DMS53 treated with DMSO at 0.1 percent for 48 hours (cell line): ENCODE measurements around the gene SPAG7.
A peak's percentile ranks its signal among the peaks of the same experiment; 100 is the strongest.

Experiments used
- DNase-seq: peaks from one replicate; lab custom pipeline; 2025; ENCODE audit not compliant: unreplicated experiment; lab: John Stamatoyannopoulos, UW

The SPAG7 gene

GRCh38 chr17:4967539-4968485 is at the start of gene SPAG7:
Gene SPAG7 (minus strand): TSS chr17:4967817. CDS start chr17:4967804, 13 bp downstream.
- peak; percentile 83 for DNase-seq

DNA sequence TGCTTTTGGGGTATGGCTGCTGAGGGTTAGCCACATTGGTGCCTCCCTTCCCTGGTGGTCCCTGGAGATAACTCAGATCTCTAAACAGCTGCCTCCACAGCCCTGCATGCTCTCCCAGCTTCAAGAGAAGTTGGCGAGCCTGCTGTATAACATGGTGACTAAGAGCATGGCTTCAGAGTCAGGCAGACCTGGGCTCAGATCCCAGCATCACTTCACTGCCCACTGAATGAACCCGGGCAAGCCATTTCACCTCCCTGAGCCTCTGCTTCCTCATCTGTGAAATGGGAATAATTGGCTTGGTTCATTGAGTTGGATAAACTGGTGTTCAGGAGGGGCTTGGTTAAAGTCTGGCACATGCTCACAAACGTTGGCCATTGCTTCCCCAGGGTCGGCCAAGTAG is 46.7 kb upstream of the SPAG7 start:
- no peak for DNase-seq

DNA sequence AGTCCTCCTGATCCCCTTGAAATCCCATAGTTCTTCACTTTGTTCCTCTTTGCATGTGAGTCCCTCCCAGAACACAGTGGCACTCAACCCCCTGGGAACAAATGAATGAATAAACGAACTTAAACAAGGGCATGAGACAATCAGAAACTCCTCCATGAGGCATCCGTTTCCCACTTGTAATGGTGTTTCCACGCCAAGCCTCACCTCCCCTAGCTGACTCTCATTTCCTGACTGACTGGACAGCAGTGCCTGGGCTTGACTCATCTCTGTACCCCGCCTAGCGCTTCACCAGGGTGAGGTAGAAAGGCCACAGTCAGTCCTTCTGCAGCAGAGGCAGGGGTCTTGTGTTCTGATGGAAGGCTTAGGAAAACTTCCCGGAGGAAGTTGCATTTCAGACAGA is 44.3 kb upstream of the SPAG7 start:
- no peak for DNase-seq

- no peak for DNase-seq
Measured at GRCh38 chr17:5003214-5003867, 35.7 kb upstream of the SPAG7 start.

GRCh38 chr17:5002121-5002788 is 34.6 kb upstream of the SPAG7 start:
- DNase-seq, result no peak

DNA sequence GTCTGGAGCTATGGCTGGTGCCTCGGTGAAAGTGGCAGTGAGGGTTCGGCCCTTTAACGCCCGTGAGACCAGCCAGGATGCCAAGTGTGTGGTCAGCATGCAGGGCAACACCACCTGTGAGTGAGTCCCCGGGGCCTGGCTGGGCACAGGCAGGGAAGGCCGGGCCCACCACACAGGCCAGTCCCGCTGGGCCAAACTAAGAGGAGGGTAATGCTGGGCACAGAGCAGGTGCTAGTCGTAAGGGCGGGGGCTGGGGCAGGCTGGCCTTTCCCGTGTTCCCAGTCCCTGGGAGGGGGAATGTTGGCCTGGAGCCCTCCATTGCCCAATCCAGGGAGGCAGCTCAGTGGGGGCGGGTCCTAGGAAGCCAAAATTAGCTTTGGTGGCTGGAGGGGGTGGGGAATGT is 32.6 kb upstream of the SPAG7 start:
- no peak for DNase-seq

DNA sequence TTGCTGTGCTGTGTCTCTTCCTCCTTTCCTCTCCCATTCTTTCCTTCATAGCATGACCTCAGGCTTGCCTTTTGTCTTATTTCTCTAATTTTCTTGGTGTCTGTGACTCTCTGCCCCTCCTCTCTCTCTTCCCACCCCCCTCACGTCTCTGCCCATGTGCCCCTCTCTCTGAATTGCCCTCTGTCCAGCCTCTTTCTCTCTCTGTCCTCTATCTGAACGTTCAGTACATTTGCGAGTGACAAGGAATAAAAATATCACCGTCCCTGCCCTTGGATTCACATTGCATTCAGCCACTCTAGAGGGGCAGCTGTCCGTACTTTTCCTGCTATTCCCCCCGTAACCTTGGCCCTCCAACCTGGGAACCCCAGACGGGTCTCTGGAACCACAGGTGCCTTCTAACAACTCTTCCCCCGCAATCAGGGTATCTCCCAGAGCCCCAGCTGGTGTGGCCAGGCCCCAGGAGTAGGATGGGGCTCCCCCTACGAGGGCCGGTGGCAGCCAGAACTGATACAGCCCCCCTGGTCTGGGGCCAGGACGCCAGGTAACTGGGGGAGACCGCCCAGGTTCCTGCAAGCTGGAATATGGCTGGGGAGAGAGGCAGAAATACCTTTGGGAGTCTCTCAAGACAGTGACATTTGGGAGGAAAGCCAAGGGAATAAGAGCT is 31.9 kb upstream of the SPAG7 start:
- no peak for DNase-seq

DNA sequence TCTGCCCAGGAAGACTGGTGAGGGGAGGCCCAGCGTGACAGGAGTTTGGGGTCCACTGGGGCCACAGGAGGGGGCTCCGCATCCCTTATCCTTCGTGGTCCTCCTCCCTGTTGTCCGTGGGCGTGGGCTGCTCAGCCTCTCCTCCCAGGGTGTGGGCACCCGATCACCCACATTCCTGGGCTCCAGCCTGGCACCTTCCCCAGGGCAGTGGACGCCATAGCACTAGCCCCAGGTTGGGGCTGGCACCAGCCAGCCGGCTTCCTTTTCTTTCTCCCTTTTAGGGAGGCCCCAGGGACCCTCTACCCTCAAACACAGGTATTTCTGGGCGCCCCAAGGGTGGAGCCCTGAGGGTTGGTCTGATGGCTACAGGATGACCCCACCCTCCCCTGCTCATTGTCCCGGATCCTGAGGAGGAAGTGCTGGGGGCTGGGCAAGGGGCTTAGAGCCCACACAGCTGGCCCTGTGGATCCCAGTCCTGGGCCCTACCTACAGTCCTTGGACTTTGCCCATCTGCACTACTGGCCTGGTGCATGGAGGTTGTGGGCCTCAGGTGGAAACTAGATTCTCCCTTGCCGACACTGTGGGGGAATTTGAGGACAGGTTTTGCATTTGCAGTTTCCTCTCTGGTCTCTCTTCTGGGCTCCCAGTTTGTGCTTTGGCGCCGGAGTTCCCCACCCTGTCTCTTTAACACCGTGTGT is 31.3 kb upstream of the SPAG7 start:
- DNase-seq, result no peak

DNA sequence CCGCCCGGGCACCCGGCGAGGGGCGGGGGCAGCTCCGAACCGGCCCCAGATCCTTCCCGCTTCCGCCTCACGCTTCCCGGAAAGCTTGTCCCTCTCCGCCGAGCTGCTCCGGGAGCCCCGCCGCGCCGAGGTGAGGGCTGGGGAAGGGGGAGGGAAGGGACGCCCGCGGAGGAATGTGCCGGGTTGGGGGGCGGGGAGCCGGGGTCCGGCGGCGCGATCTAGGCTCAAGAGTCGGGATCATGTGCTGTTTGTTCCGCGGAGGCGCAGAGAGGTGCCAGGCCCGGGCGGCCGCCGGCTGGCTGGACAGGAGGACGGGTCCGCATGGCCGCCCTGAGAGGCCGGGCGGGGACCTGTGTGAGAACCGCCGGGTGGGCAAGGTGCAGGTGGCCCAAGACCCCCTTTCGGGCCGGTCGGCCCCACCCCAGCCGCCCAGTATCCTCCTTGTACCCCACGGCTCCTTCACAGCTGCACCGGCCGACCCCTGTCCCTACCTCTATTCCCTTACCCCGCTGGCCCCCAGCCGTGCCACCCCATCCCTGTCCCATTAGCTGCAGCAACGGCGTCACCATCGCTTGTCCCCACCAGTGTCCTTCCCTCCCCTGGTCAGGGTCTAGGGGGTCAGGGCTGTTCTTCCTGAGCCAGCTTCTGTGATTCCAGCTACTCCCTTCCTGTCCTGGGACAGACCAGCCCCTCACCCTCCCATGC is 30.6 kb upstream of the SPAG7 start:
- DNase-seq, result no peak

GRCh38 chr17:4997302-4998026 is 29.8 kb upstream of the SPAG7 start, which contains the start of the genes INCA1 and KIF1C:
Gene INCA1 (minus strand): TSS chr17:4997522. CDS start chr17:4994437, 3,085 bp downstream.
Gene KIF1C (plus strand): TSS chr17:4997950. CDS start chr17:5000247, 2,297 bp downstream.
- peak; percentile 49 for DNase-seq

- no peak for DNase-seq
Measured at GRCh38 chr17:4994081-4994595, 26.5 kb upstream of the SPAG7 start.

- no peak for DNase-seq
Measured at GRCh38 chr17:4987767-4988567, 20.4 kb upstream of the SPAG7 start.

DNA sequence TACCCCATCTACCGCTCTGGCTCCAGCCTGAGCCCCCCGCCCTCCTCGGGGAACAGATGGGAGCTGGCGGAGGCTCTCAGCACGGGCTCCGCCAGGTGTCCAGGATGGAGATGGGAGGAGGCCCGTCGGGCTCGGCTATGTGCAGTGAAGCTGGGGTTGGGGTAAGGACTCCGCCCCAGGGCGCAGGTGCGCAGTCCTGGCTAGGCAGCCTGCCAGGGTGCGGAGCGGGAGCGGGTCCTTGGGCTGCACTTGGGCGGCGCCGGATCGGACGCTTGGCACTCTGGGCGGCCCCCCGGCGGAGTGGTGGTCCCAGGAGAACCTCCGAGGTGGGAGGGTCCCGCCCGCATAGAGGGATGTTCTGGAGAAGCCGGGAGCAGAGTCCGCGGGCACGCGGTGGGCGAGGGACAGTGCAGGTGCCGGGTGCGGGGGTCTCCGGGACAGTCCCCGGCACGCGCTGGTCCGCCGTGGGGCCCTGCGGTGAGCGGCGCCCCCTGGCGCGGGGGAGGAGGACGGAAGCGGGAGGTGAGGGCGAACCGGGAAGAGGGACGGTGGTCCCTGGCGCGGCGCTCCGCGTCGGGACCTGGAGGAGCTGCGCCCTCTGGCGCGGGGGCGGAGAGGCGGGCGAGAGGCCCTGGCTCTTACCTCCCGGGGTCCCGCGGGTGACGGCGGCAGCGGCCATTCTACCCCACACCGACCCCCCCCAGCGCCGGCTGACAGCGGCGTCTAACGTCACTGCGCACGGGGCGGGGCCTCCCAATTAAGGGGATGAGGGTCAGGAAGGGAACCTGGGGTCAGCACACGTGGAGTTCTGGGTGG is 19.5 kb upstream of the SPAG7 start, which contains the start of gene CAMTA2:
CAMTA2 (minus strand) TSS at position 725 of the 816 bp plus-strand sequence. CDS start 1,453 bp downstream, outside the sequence.
- DNase-seq, result peak; percentile 47

- DNase-seq, result no peak
Measured at GRCh38 chr17:4986403-4986802, 18.8 kb upstream of the SPAG7 start.

- DNase-seq, result no peak
Measured at GRCh38 chr17:4982305-4982704, 14.7 kb upstream of the SPAG7 start.

- DNase-seq, result no peak
Measured at GRCh38 chr17:4980644-4981216, 13.1 kb upstream of the SPAG7 start.

- no peak for DNase-seq
Measured at GRCh38 chr17:4978726-4979125, 11.1 kb upstream of the SPAG7 start.
